Endothelial cell (in vitro differentiated cells): Measurements from ENCODE around the gene PHRF1. TPM values are rescaled to one million over a fixed set of nuclear protein-coding genes. Genes with fewer than 3 reads are reported as not detected.

Source experiments
- DNase-seq: peaks from one replicate; pipeline ENCODE4 v3.0.0; 2021; ENCODE audit warnings: low spot score
- H3K27ac Mint-ChIP-seq: one replicate; pipeline ENCODE4 v1.8.0; 2021; ENCODE audit warnings: mixed read lengths, inconsistent platforms; ENCODE audit not compliant: unreplicated experiment
- H3K27me3 Mint-ChIP-seq: one replicate; pipeline ENCODE4 v1.8.0; 2021; ENCODE audit warnings: mild to moderate bottlenecking, moderate library complexity, mixed read lengths, inconsistent platforms; ENCODE audit not compliant: unreplicated experiment
- H3K36me3 Mint-ChIP-seq: one replicate; pipeline ENCODE4 v1.8.0; 2021; ENCODE audit warnings: mild to moderate bottlenecking, low read depth, mixed read lengths, inconsistent platforms; ENCODE audit not compliant: unreplicated experiment
- H3K4me1 Mint-ChIP-seq: one replicate; pipeline ENCODE4 v1.8.0; 2021; ENCODE audit warnings: mild to moderate bottlenecking, mixed read lengths, inconsistent platforms; ENCODE audit not compliant: unreplicated experiment
- H3K4me3 Mint-ChIP-seq: one replicate; pipeline ENCODE4 v1.8.0; 2021; ENCODE audit warnings: mild to moderate bottlenecking, mixed read lengths, inconsistent platforms; ENCODE audit not compliant: unreplicated experiment
- H3K9me3 Mint-ChIP-seq: one replicate; pipeline ENCODE4 v1.8.0; 2021; ENCODE audit warnings: mixed read lengths, inconsistent platforms; ENCODE audit not compliant: unreplicated experiment
- CTCF ChIP-seq: fragments of 200-600 bp; sonication (generic); IDR thresholded peaks from one replicate; pipeline ENCODE4 v1.5.0; 2021; ENCODE audit warnings: antibody characterized with exemption; ENCODE audit not compliant: unreplicated experiment
- total RNA-seq: library from RNA; stranded (reverse); fragmentation: NEBNext Ultra II Directional; extraction: Animal tissue kit (Norgen Biotek cat#: 25700); gene quantifications from one replicate; pipeline ENCODE4 v1.2.1, GENCODE V29; 2021; ENCODE audit not compliant: unreplicated experiment

PHRF1 gene
- total RNA-seq, 1 donor from 2014 or later = 29.5 TPM

- Mint-ChIP-seq H3K36me3 (peaks cover 9% of the 10 kb centered on the region), H3K9me3 (no peaks in the 10 kb centered on the region), H3K4me1 (peaks cover 3% of the 10 kb centered on the region), H3K27ac (no peak overlapping the region), H3K27me3 (peaks cover 25% of the 10 kb centered on the region), H3K4me3 (no peak overlapping the region)
- no peak for DNase-seq
- no peak for TF ChIP-seq CTCF
These were observed 40.3 kb downstream of the PHRF1 start for GRCh38 chr11:616320-617198.

- H3K36me3 Mint-ChIP-seq = peaks cover 2% of the 10 kb centered on the region
- H3K27ac Mint-ChIP-seq = no peak overlapping the region
- TF ChIP-seq CTCF = no peak
- DNase-seq = no peak
- no peaks in the 10 kb centered on the region for H3K9me3 Mint-ChIP-seq
- no peaks in the 10 kb centered on the region for H3K4me1 Mint-ChIP-seq
- H3K4me3 Mint-ChIP-seq = no peak overlapping the region
- peaks cover 18% of the 10 kb centered on the region for H3K27me3 Mint-ChIP-seq
These were observed 41.1 kb downstream of the PHRF1 start for GRCh38 chr11:617199-617911.

- Mint-ChIP-seq H3K27me3 (peaks cover 14% of the 10 kb centered on the region), H3K36me3 (no peaks in the 10 kb centered on the region), H3K9me3 (no peaks in the 10 kb centered on the region), H3K4me1 (no peaks in the 10 kb centered on the region), H3K4me3 (no peak overlapping the region), H3K27ac (no peak overlapping the region)
- no peak for DNase-seq
- TF ChIP-seq CTCF = no peak
These were observed 41.8 kb downstream of the PHRF1 start for GRCh38 chr11:617912-618682.

- no peaks in the 10 kb centered on the region for H3K4me1 Mint-ChIP-seq
- no peak for DNase-seq
- H3K9me3 Mint-ChIP-seq = no peaks in the 10 kb centered on the region
- no peaks in the 10 kb centered on the region for H3K36me3 Mint-ChIP-seq
- H3K4me3 Mint-ChIP-seq = no peak overlapping the region
- H3K27me3 Mint-ChIP-seq = peaks cover 18% of the 10 kb centered on the region
- H3K27ac Mint-ChIP-seq = no peak overlapping the region
- TF ChIP-seq CTCF = no peak
These were observed 42.8 kb downstream of the PHRF1 start for GRCh38 chr11:618856-619627.
